AG04450 (cell line): ENCODE data around the gene SARS2. TPM values are rescaled to one million over a fixed set of nuclear protein-coding genes. Genes with fewer than 3 reads are reported as not detected.
"Not testable (repeated sequence)": the region's sequence is repeated elsewhere in the genome, so short reads cannot be mapped to it uniquely, and the experiment has no call there.

Source experiments
- CTCF ChIA-PET: fragments of 300-600, 350-600 bp; formaldehyde crosslinking; extraction: SDS; loops from one replicate; lab custom pipeline; 2022; ENCODE audit warnings: antibody characterized with exemption, inconsistent platforms; lab: Charles Lee
- POLR2A ChIA-PET: fragments of 350-600 bp; formaldehyde crosslinking; extraction: SDS; loops from one replicate; lab custom pipeline; 2021; ENCODE audit warnings: antibody characterized with exemption, inconsistent platforms; lab: Yijun Ruan, JAX
- DNase-seq: peaks from one replicate; pipeline ENCODE4 v3.0.0-alpha.2; 2011; ENCODE audit warnings: low read depth, low spot score
- H3K27ac ChIP-seq: one replicate; pipeline ENCODE4 v1.5.1; 2012; ENCODE audit warnings: low read depth, low read length, control low read depth
- H3K27me3 ChIP-seq: one replicate; pipeline ENCODE4 v1.6.0; 2012; ENCODE audit warnings: low read length; ENCODE audit not compliant: control insufficient read depth, insufficient read depth
- H3K4me3 ChIP-seq: 2 replicates; pipeline ENCODE4 v1.5.1; 2011; ENCODE audit warnings: mild to moderate bottlenecking, low read depth, low read length, control low read depth
- H3K9me3 ChIP-seq: 2 replicates; pipeline ENCODE4 v1.5.1; 2012; ENCODE audit warnings: low read length; ENCODE audit not compliant: control insufficient read depth, insufficient read depth
- polyA plus RNA-seq: library from polyadenylated mRNA; depleted of rRNA; stranded (reverse); fragments of >200 nt; gene quantifications from 2 replicates; pipeline ENCODE4 v1.2.3, GENCODE V29; 2011
- TF ChIP-seq, protein P1 (sequence below): IDR thresholded peaks from 2 replicates; pipeline ENCODE4 v1.5.1; 2011; ENCODE audit warnings: low read depth, low read length, control low read depth, inconsistent platforms

SARS2 gene
- polyA plus RNA-seq, 1 experiment: 10.1 TPM

DNA sequence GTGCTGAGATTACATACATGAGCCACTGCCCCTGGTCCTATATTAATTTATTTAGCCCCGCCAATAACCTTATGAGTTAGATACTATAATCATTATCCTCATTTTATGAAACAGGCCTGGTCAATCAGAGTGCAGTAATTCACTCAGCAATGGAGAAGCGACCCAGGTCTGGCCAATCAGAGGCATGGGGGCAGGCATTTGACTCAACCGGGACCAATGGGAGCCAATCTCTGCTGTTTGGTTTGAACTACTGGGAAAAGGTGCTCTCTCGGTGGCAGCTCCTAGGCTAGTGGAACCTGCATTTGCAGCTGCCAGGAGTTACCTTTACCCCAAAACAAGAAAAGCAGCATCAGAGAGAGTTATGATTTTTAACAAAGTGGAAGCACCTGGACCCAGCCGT is 37.7 kb downstream of the SARS2 start:
- Histone ChIP-seq H3K27ac (no peak overlapping the region), H3K4me3 (no peak overlapping the region), H3K9me3 (no peaks in the 10 kb centered on the region), H3K27me3 (no peaks in the 10 kb centered on the region)
- TF ChIP-seq, protein P1, sequence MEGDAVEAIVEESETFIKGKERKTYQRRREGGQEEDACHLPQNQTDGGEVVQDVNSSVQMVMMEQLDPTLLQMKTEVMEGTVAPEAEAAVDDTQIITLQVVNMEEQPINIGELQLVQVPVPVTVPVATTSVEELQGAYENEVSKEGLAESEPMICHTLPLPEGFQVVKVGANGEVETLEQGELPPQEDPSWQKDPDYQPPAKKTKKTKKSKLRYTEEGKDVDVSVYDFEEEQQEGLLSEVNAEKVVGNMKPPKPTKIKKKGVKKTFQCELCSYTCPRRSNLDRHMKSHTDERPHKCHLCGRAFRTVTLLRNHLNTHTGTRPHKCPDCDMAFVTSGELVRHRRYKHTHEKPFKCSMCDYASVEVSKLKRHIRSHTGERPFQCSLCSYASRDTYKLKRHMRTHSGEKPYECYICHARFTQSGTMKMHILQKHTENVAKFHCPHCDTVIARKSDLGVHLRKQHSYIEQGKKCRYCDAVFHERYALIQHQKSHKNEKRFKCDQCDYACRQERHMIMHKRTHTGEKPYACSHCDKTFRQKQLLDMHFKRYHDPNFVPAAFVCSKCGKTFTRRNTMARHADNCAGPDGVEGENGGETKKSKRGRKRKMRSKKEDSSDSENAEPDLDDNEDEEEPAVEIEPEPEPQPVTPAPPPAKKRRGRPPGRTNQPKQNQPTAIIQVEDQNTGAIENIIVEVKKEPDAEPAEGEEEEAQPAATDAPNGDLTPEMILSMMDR: no peak
- no peak for DNase-seq
- ChIA-PET POLR2A (no interaction called here), CTCF (no interaction called here)

DNA sequence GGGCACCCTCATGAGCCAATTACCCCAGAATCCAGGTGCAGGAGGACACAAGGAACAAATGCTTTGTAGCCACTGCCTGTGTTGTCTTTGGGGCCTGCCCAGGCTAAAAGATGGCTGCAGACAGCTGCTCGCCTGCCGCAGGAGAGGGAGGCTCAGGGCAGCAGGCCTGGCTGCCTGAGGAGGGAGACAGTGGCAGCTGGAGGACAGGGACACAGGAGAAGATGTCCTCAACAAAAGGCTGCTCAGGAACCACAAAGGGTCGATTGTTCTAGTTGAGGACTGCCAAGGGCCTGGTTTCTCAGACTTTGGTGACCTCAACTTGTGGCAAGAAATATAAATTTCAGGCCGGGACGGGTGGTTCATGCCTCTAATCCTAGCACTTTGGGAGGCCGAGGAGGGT is 38.8 kb downstream of the SARS2 start:
- H3K27ac ChIP-seq: no peak overlapping the region
- TF ChIP-seq, protein P1: no peak
- POLR2A ChIA-PET: interaction anchor here (0.7 kb wide), 1 partner anchor 20 kb away, joined by 5 read pairs; the partner anchor contains the start of gene CCER2

DNA sequence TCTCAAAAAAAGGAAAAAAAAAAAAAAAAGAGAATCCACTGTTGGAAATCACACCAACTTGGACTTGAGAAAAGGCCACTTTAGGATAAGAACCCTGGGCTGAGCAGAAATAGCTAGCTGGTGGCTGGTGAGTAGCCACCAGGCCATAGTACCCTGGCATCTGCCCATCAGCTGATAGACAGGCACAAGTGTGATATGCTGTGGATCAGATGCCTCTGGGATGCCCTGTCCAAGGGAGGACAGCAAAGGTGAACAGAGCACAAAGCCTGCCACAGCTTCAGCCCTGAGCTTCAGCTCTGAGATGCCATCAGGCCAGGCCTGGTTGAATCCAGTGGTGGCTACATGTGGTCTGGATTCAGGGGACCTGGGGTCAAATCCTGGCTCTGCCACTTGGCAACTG is 39.9 kb downstream of the SARS2 start:
- ChIA-PET CTCF (no interaction called here), POLR2A (interaction anchor here (0.7 kb wide), 1 partner anchor 681 kb away, joined by 7 read pairs; no protein-coding TSS in a partner anchor)
- Histone ChIP-seq H3K27ac (no peak overlapping the region), H3K27me3 (no peaks in the 10 kb centered on the region), H3K9me3 (no peaks in the 10 kb centered on the region), H3K4me3 (no peak overlapping the region)
- TF ChIP-seq, protein P1: no peak
- no peak for DNase-seq

More for the DNA sequence above, 38.8 kb downstream of the SARS2 start:
- no peak for DNase-seq
- H3K9me3 ChIP-seq: no peaks in the 10 kb centered on the region
- CTCF ChIA-PET: interaction anchor here (0.7 kb wide), 1 partner anchor 167 kb away, joined by 3 read pairs; no protein-coding TSS in a partner anchor
- no peaks in the 10 kb centered on the region for H3K27me3 ChIP-seq
- no peak overlapping the region for H3K4me3 ChIP-seq

DNA sequence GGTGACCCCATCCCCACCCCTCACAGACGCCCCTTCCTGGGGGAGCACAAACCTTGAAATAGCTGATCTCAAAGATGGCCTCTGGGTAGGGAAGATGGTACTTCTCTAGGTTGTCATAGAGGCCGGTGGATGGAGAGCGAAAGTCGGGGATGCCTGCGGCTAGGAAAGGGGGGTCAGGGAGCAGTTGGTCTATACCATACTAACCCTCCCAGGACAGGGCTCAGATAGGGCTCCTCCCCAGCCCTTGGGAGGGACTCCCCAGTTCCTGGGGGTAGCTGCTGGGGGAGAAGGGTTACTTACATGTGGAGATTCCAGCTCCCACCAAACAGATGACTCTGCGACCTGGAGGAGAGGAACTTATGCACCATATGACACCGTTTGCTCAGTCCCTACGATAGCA is 40.8 kb downstream of the SARS2 start:
- Histone ChIP-seq H3K4me3 (no peak overlapping the region), H3K9me3 (no peaks in the 10 kb centered on the region), H3K27me3 (no peaks in the 10 kb centered on the region), H3K27ac (no peak overlapping the region)
- ChIA-PET POLR2A (interaction anchor here (0.7 kb wide), 1 partner anchor 680 kb away, joined by 7 read pairs; no protein-coding TSS in a partner anchor), CTCF (no interaction called here)
- DNase-seq: no peak
- TF ChIP-seq, protein P1: no peak

DNA sequence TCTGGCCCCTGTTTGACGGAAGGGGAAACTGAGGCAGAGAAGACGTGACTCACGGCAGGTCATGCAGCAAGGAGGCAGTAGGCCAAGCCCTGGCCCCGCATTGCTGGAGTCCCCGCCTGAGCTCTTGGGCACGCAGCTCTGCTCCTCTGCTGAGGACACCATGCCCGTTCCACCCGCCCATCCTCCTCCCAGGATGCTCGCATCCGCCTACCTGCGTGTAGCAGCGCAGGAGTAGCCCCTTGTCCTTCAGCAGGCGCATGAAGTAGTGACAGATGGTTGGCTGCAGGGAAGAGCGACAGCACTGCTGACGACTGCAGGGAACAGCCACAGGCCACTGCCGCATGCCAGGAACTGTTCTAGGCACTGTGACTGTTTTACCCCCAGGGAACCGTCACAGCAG is 41.7 kb downstream of the SARS2 start:
- Histone ChIP-seq H3K27me3 (no peaks in the 10 kb centered on the region), H3K27ac (no peak overlapping the region), H3K9me3 (no peaks in the 10 kb centered on the region), H3K4me3 (no peak overlapping the region)
- no peak for DNase-seq
- TF ChIP-seq, protein P1: no peak
- ChIA-PET CTCF (interaction anchor here (1.3 to 1.4 kb wide), 2 partner anchors 13 to 254 kb away, joined by 3 to 5 read pairs; no protein-coding TSS in a partner anchor), POLR2A (no interaction called here)

DNA sequence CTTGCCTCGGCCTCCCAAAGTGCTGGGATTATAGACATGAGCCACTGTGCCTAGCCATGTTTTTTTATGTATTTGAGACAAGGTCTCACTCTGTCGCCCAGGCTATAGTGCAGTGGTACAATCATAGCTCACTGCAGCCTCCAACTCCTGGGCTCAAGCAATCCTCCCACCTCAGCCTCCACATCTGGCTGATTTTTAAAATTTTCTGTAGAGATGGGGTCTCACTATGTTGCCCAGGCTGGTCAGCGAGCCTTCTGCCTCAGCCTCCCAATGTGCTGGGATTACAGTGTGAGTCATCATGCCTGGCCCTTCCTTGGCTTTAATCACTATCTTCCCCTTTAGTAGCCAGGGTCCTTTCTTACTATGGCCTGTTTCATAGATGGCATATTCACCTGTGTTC is 45.9 kb downstream of the SARS2 start:
- CTCF ChIA-PET: interaction anchor here (0.8 kb wide), 1 partner anchor 15 kb away, joined by 3 read pairs; no protein-coding TSS in a partner anchor
- DNase-seq, POLR2A ChIA-PET, H3K27me3 ChIP-seq, H3K4me3 ChIP-seq, H3K27ac ChIP-seq, H3K9me3 ChIP-seq: not testable (repeated sequence)
